ENCODE results near the gene DIAPH2.

DIAPH2 gene

GRCh38 chrX:96770315-96770714, 85.7 kb downstream of the DIAPH2 start:
- DNase-seq (ENCODE audit: insufficient read length) (no peak), FAIRE-seq (no peak)
- TF ChIP-seq TAF1 (IDR thresholded peaks at IDR 0.05; ENCODE audit: borderline replicate concordance, low read depth, low read length) (no peak), POLR2A (IDR thresholded peaks at IDR 0.05; ENCODE audit: low read depth, low read length) (no peak), POLR2AphosphoS5 (IDR thresholded peaks at IDR 0.05; ENCODE audit: low read depth, low read length) (no peak)

- no peak for FAIRE-seq
- no peak for DNase-seq (ENCODE audit: insufficient read length)
- no peak for TF ChIP-seq POLR2AphosphoS5 (IDR thresholded peaks at IDR 0.05; ENCODE audit: low read depth, low read length)
- TF ChIP-seq TAF1 (IDR thresholded peaks at IDR 0.05; ENCODE audit: borderline replicate concordance, low read depth, low read length): no peak
- no peak for TF ChIP-seq POLR2A (IDR thresholded peaks at IDR 0.05; ENCODE audit: low read depth, low read length)
Observed at GRCh38 chrX:96771486-96771885, 86.8 kb downstream of the DIAPH2 start.

GRCh38 chrX:96774116-96774515, 89.5 kb downstream of the DIAPH2 start:
- TF ChIP-seq POLR2AphosphoS5 (IDR thresholded peaks at IDR 0.05; ENCODE audit: low read depth, low read length) (no peak), TAF1 (IDR thresholded peaks at IDR 0.05; ENCODE audit: borderline replicate concordance, low read depth, low read length) (no peak), POLR2A (IDR thresholded peaks at IDR 0.05; ENCODE audit: low read depth, low read length) (no peak)
- FAIRE-seq: no peak
- no peak for DNase-seq (ENCODE audit: insufficient read length)

GRCh38 chrX:96776966-96777365, 92.3 kb downstream of the DIAPH2 start:
- FAIRE-seq (no peak), DNase-seq (ENCODE audit: insufficient read length) (no peak)
- TF ChIP-seq TAF1 (IDR thresholded peaks at IDR 0.05; ENCODE audit: borderline replicate concordance, low read depth, low read length) (no peak), POLR2AphosphoS5 (IDR thresholded peaks at IDR 0.05; ENCODE audit: low read depth, low read length) (no peak), POLR2A (IDR thresholded peaks at IDR 0.05; ENCODE audit: low read depth, low read length) (no peak)

- TF ChIP-seq TAF1 (IDR thresholded peaks at IDR 0.05; ENCODE audit: borderline replicate concordance, low read depth, low read length) (no peak), POLR2A (IDR thresholded peaks at IDR 0.05; ENCODE audit: low read depth, low read length) (no peak), POLR2AphosphoS5 (IDR thresholded peaks at IDR 0.05; ENCODE audit: low read depth, low read length) (no peak)
- FAIRE-seq: no peak
- no peak for DNase-seq (ENCODE audit: insufficient read length)
Observed at GRCh38 chrX:96791559-96791958, 106.9 kb downstream of the DIAPH2 start.

- DNase-seq (ENCODE audit: insufficient read length): no peak
- TF ChIP-seq TAF1 (IDR thresholded peaks at IDR 0.05; ENCODE audit: borderline replicate concordance, low read depth, low read length) (no peak), POLR2A (IDR thresholded peaks at IDR 0.05; ENCODE audit: low read depth, low read length) (no peak), POLR2AphosphoS5 (IDR thresholded peaks at IDR 0.05; ENCODE audit: low read depth, low read length) (no peak)
- FAIRE-seq: no peak
Observed at GRCh38 chrX:96792047-96792446, 107.4 kb downstream of the DIAPH2 start.

GRCh38 chrX:96798982-96799381, 114.3 kb downstream of the DIAPH2 start:
- TF ChIP-seq POLR2AphosphoS5 (IDR thresholded peaks at IDR 0.05; ENCODE audit: low read depth, low read length): no peak
- no peak for TF ChIP-seq TAF1 (IDR thresholded peaks at IDR 0.05; ENCODE audit: borderline replicate concordance, low read depth, low read length)
- no peak for TF ChIP-seq POLR2A (IDR thresholded peaks at IDR 0.05; ENCODE audit: low read depth, low read length)
- DNase-seq (ENCODE audit: insufficient read length): no peak
- FAIRE-seq: no peak

GRCh38 chrX:96807318-96807717, 122.7 kb downstream of the DIAPH2 start:
- FAIRE-seq (no peak), DNase-seq (ENCODE audit: insufficient read length) (no peak)
- TF ChIP-seq POLR2AphosphoS5 (IDR thresholded peaks at IDR 0.05; ENCODE audit: low read depth, low read length) (no peak), POLR2A (IDR thresholded peaks at IDR 0.05; ENCODE audit: low read depth, low read length) (no peak), TAF1 (IDR thresholded peaks at IDR 0.05; ENCODE audit: borderline replicate concordance, low read depth, low read length) (no peak)

GRCh38 chrX:96820935-96821334, 136.3 kb downstream of the DIAPH2 start:
- FAIRE-seq (no peak), DNase-seq (ENCODE audit: insufficient read length) (no peak)
- no peak for TF ChIP-seq POLR2AphosphoS5 (IDR thresholded peaks at IDR 0.05; ENCODE audit: low read depth, low read length)
- no peak for TF ChIP-seq TAF1 (IDR thresholded peaks at IDR 0.05; ENCODE audit: borderline replicate concordance, low read depth, low read length)
- no peak for TF ChIP-seq POLR2A (IDR thresholded peaks at IDR 0.05; ENCODE audit: low read depth, low read length)

GRCh38 chrX:96824166-96824565, 139.5 kb downstream of the DIAPH2 start:
- DNase-seq (ENCODE audit: insufficient read length) (no peak), FAIRE-seq (no peak)
- no peak for TF ChIP-seq TAF1 (IDR thresholded peaks at IDR 0.05; ENCODE audit: borderline replicate concordance, low read depth, low read length)
- no peak for TF ChIP-seq POLR2AphosphoS5 (IDR thresholded peaks at IDR 0.05; ENCODE audit: low read depth, low read length)
- no peak for TF ChIP-seq POLR2A (IDR thresholded peaks at IDR 0.05; ENCODE audit: low read depth, low read length)

GRCh38 chrX:96833333-96833732, 148.7 kb downstream of the DIAPH2 start:
- TF ChIP-seq TAF1 (IDR thresholded peaks at IDR 0.05; ENCODE audit: borderline replicate concordance, low read depth, low read length): no peak
- no peak for TF ChIP-seq POLR2A (IDR thresholded peaks at IDR 0.05; ENCODE audit: low read depth, low read length)
- TF ChIP-seq POLR2AphosphoS5 (IDR thresholded peaks at IDR 0.05; ENCODE audit: low read depth, low read length): no peak
- DNase-seq (ENCODE audit: insufficient read length) (no peak), FAIRE-seq (no peak)

- TF ChIP-seq TAF1 (IDR thresholded peaks at IDR 0.05; ENCODE audit: borderline replicate concordance, low read depth, low read length) (no peak), POLR2A (IDR thresholded peaks at IDR 0.05; ENCODE audit: low read depth, low read length) (no peak), POLR2AphosphoS5 (IDR thresholded peaks at IDR 0.05; ENCODE audit: low read depth, low read length) (no peak)
- no peak for FAIRE-seq
Observed at GRCh38 chrX:96834137-96834536, 149.5 kb downstream of the DIAPH2 start.

More at GRCh38 chrX:96834137-96834536, 149.5 kb downstream of the DIAPH2 start:
- DNase-seq (ENCODE audit: insufficient read length): no peak

Data from GM12892 (cell line).